H1 (cell line): Measurements from ENCODE around the gene DUSP7. TPM values are rescaled to one million over a fixed set of nuclear protein-coding genes. Genes with fewer than 3 reads are reported as not detected.

ENCODE experiments used
- CTCF ChIA-PET: fragments of 300-600 bp; sonication (Branson Sonifier 250); formaldehyde crosslinking; loops from one replicate; lab custom pipeline; 2021; ENCODE audit not compliant: partially characterized antibody; lab: Charles Lee
- POLR2A ChIA-PET: fragments of 300-600 bp; sonication (Branson Sonifier 250); formaldehyde crosslinking; loops from one replicate; lab custom pipeline; 2021; ENCODE audit warnings: inconsistent platforms; ENCODE audit not compliant: partially characterized antibody; lab: Charles Lee
- DNase-seq, 2 experiments: peaks; one replicate each; pipeline versions ENCODE4 v3.0.0 to v3.0.0-alpha.2; 2010 to 2022; ENCODE audit warnings: low spot score in 2 of 2, low read depth in 1 of 2, mixed read lengths in 1 of 2
- FAIRE-seq: peaks from 2 replicates; lab custom pipeline; 2011; peaks lifted over from hg19 to GRCh38; lab: Jason Lieb, UNC
- H2AFZ ChIP-seq: 2 replicates; pipeline ENCODE4 v1.8.1; 2012; ENCODE audit warnings: low read length, inconsistent platforms
- H2AK5ac ChIP-seq: 2 replicates; pipeline ENCODE4 v1.6.1; 2013; ENCODE audit warnings: low read depth, low read length
- H2BK120ac ChIP-seq: replicated peaks from 2 replicates; pipeline ENCODE3; 2013; ENCODE audit warnings: low read depth, low read length, inconsistent platforms
- H2BK12ac ChIP-seq: 2 replicates; pipeline ENCODE4 v1.6.1; 2013; ENCODE audit warnings: low read depth, low read length
- H2BK15ac ChIP-seq: 2 replicates; pipeline ENCODE4 v1.6.1; 2013; ENCODE audit warnings: low read length
- H2BK20ac ChIP-seq: 2 replicates; pipeline ENCODE4 v1.6.1; 2013; ENCODE audit warnings: low read length
- H2BK5ac ChIP-seq: 2 replicates; pipeline ENCODE4 v1.6.1; 2013; ENCODE audit warnings: low read depth, low read length
- H3K14ac ChIP-seq: 2 replicates; pipeline ENCODE4 v1.6.1; 2013; ENCODE audit warnings: inconsistent platforms; ENCODE audit not compliant: insufficient read length
- H3K18ac ChIP-seq: 2 replicates; pipeline ENCODE4 v1.6.1; 2013; ENCODE audit warnings: low read length; ENCODE audit errors: extremely low read depth
- H3K23ac ChIP-seq: 2 replicates; pipeline ENCODE4 v1.6.1; 2013; ENCODE audit warnings: inconsistent platforms; ENCODE audit not compliant: insufficient read length
- H3K23me2 ChIP-seq: 2 replicates; pipeline ENCODE4 v1.6.1; 2013; ENCODE audit warnings: low read depth, low read length
- H3K27ac ChIP-seq: 2 replicates; pipeline ENCODE4 v1.6.1; 2011; ENCODE audit warnings: low read depth, low read length, inconsistent platforms
- H3K27me3 ChIP-seq, 4 experiments: replicated peaks in 1 of 4; 1 replicate in 1 of 4; 2 replicates in 3 of 4; pipeline versions ENCODE4 v1.6.1 to v1.8.1; 2011 to 2013; ENCODE audit warnings: low read length in 3 of 4, mild to moderate bottlenecking in 3 of 4, inconsistent platforms in 2 of 4, mixed read lengths in 2 of 4, moderate library complexity in 1 of 4; ENCODE audit not compliant: control insufficient read depth in 3 of 4, insufficient read depth in 3 of 4; ENCODE audit errors: extremely low read depth in 1 of 4
- H3K36me3 ChIP-seq, 4 experiments: 2 replicates each; pipeline versions ENCODE4 v1.6.1 to v1.8.1; 2011 to 2013; ENCODE audit warnings: mild to moderate bottlenecking in 4 of 4, low read length in 3 of 4, moderate library complexity in 2 of 4, control low read depth in 1 of 4, inconsistent platforms in 1 of 4; ENCODE audit not compliant: insufficient read depth in 4 of 4, control insufficient read depth in 2 of 4
- H3K4ac ChIP-seq: replicated peaks from 2 replicates; pipeline ENCODE3; 2013; ENCODE audit warnings: low read length, low read depth, mixed read lengths, inconsistent platforms; ENCODE audit not compliant: insufficient read length
- H3K4me1 ChIP-seq, 4 experiments: replicated peaks in 1 of 4; 1 replicate in 1 of 4; 2 replicates in 3 of 4; pipeline versions ENCODE4 v1.6.1 to v1.8.1; 2011 to 2013; ENCODE audit warnings: low read length in 3 of 4, inconsistent platforms in 2 of 4, mixed read lengths in 1 of 4; ENCODE audit not compliant: insufficient read depth in 4 of 4, control insufficient read depth in 3 of 4
- H3K4me2 ChIP-seq, 2 experiments: 2 replicates each; pipeline versions ENCODE4 v1.6.1 to v1.8.1; 2011 to 2013; ENCODE audit warnings: low read depth in 2 of 2, low read length in 2 of 2, control low read depth in 1 of 2, inconsistent platforms in 1 of 2, mild to moderate bottlenecking in 1 of 2; ENCODE audit not compliant: insufficient read depth in 1 of 2
- H3K4me3 ChIP-seq, 4 experiments: fragments of 200-600, 300-600 bp in 1 of 4; sonication (generic), shearing (Covaris generic), sonication (Bioruptor Twin) in 1 of 4; 2 replicates each; pipeline versions ENCODE4 v1.5.1 to v1.8.1; 2011 to 2016; ENCODE audit warnings: low read length in 4 of 4, low read depth in 3 of 4, control low read depth in 2 of 4, inconsistent platforms in 2 of 4, mild to moderate bottlenecking in 2 of 4, mixed read lengths in 1 of 4, moderate library complexity in 1 of 4; ENCODE audit not compliant: insufficient read depth in 2 of 4; ENCODE audit errors: extremely low read depth in 1 of 4
- H3K56ac ChIP-seq: replicated peaks from 2 replicates; pipeline ENCODE3; 2013; ENCODE audit warnings: low read depth, mild to moderate bottlenecking, mixed read lengths, low read length, inconsistent platforms; ENCODE audit not compliant: insufficient read length
- H3K79me1 ChIP-seq: 2 replicates; pipeline ENCODE4 v1.6.1; 2013; ENCODE audit warnings: low read depth, low read length, control low read depth
- H3K79me2 ChIP-seq, 2 experiments: 2 replicates each; pipeline versions ENCODE4 v1.6.1 to v1.8.1; 2012 to 2013; ENCODE audit warnings: low read length in 2 of 2, mild to moderate bottlenecking in 2 of 2, inconsistent platforms in 1 of 2; ENCODE audit not compliant: insufficient read depth in 2 of 2, control insufficient read depth in 1 of 2
- H3K9ac ChIP-seq, 4 experiments: replicated peaks in 1 of 4; 1 replicate in 1 of 4; 2 replicates in 3 of 4; pipeline versions ENCODE4 v1.6.1 to v1.8.1; 2011 to 2013; ENCODE audit warnings: low read depth in 3 of 4, low read length in 3 of 4, control low read depth in 2 of 4, mild to moderate bottlenecking in 2 of 4, moderate library complexity in 2 of 4, inconsistent platforms in 1 of 4; ENCODE audit errors: extremely low read depth in 1 of 4
- H3K9me3 ChIP-seq, 2 experiments: 2 replicates each; pipeline versions ENCODE4 v1.6.1 to v1.8.1; 2012 to 2013; ENCODE audit warnings: mild to moderate bottlenecking in 2 of 2, moderate library complexity in 2 of 2, control low read depth in 1 of 2, inconsistent platforms in 1 of 2, low read depth in 1 of 2, low read length in 1 of 2, mixed read lengths in 1 of 2; ENCODE audit not compliant: insufficient read depth in 2 of 2
- H4K20me1 ChIP-seq, 2 experiments: replicated peaks in 1 of 2; 2 replicates each; pipeline versions ENCODE3 to v1.8.1; 2011 to 2013; ENCODE audit warnings: inconsistent platforms in 2 of 2, low read length in 2 of 2, mild to moderate bottlenecking in 1 of 2; ENCODE audit not compliant: insufficient read depth in 2 of 2, control insufficient read depth in 1 of 2
- H4K5ac ChIP-seq: 2 replicates; pipeline ENCODE4 v1.6.1; 2013; ENCODE audit warnings: low read length, low read depth, mixed read lengths, inconsistent platforms; ENCODE audit not compliant: insufficient read length
- H4K8ac ChIP-seq: 2 replicates; pipeline ENCODE4 v1.8.0; 2013; ENCODE audit warnings: mild to moderate bottlenecking, moderate library complexity, low read length, inconsistent platforms; ENCODE audit not compliant: insufficient read depth; ENCODE audit errors: extremely low read depth
- H4K91ac ChIP-seq: replicated peaks from 2 replicates; pipeline ENCODE3; 2013; ENCODE audit warnings: low read length, mixed read lengths, inconsistent platforms; ENCODE audit not compliant: insufficient read length
- EP300 ChIP-seq, 2 experiments: IDR thresholded peaks; 1 replicate in 1 of 2; 2 replicates in 1 of 2; pipeline ENCODE4 v1.6.1; 2011 to 2012; ENCODE audit warnings: low read depth in 2 of 2, low read length in 2 of 2, mild to moderate bottlenecking in 2 of 2, borderline replicate concordance in 1 of 2, inconsistent platforms in 1 of 2, moderate library complexity in 1 of 2
- GABPA ChIP-seq: IDR thresholded peaks from 2 replicates; pipeline ENCODE4 v1.6.1; 2011; ENCODE audit warnings: mild to moderate bottlenecking, low read length, moderate library complexity, borderline replicate concordance; ENCODE audit not compliant: insufficient read depth
- HDAC6 ChIP-seq: IDR thresholded peaks from one replicate; pipeline ENCODE4 v1.7.1; 2012; ENCODE audit warnings: low read depth, mild to moderate bottlenecking, inconsistent platforms, low read length, moderate library complexity
- KDM1A ChIP-seq: fragments of 200-600, 300-600 bp; sonication (generic); IDR thresholded peaks from 2 replicates; pipeline ENCODE4 v1.7.1; 2016; ENCODE audit warnings: mild to moderate bottlenecking, low read length, borderline replicate concordance
- KDM4A ChIP-seq: IDR thresholded peaks from one replicate; pipeline ENCODE4 v1.7.1; 2012; ENCODE audit warnings: low read depth, mild to moderate bottlenecking, moderate library complexity, low read length, inconsistent platforms; ENCODE audit not compliant: severe bottlenecking
- NANOG ChIP-seq: IDR thresholded peaks from 2 replicates; pipeline ENCODE4 v1.6.1; 2011; ENCODE audit warnings: low read length, low read depth, mild to moderate bottlenecking, inconsistent platforms; ENCODE audit not compliant: insufficient read depth, poor library complexity, severe bottlenecking
- SAP30 ChIP-seq: fragments of 300-600 bp; sonication (generic); IDR thresholded peaks from 2 replicates; pipeline ENCODE4 v1.7.1; 2012; ENCODE audit warnings: low read length, moderate library complexity, mild to moderate bottlenecking, inconsistent platforms; ENCODE audit not compliant: insufficient read depth, insufficient replicate concordance
- SIN3A ChIP-seq, 2 experiments: IDR thresholded peaks in 1 of 2; conservative IDR thresholded peaks in 1 of 2; 2 replicates each; pipeline ENCODE4 v1.6.1; 2011 to 2012; ENCODE audit warnings: low read length in 2 of 2, improper control_type of control experiment in 1 of 2, low read depth in 1 of 2, mild to moderate bottlenecking in 1 of 2
- TAF7 ChIP-seq: optimal IDR thresholded peaks from 2 replicates; pipeline ENCODE3; 2011; ENCODE audit warnings: low read depth, mild to moderate bottlenecking, inconsistent platforms, low read length, moderate library complexity, borderline replicate concordance
- WGBS, 2 experiments: shearing (Covaris generic) in 1 of 2; methylation state at CpG; one replicate each; pipeline versions ENCODE4 v1.1.6 to v1.1.7; 2013 to 2015; ENCODE audit warnings: low lambda C conversion rate in 2 of 2, mixed read lengths in 2 of 2, inconsistent platforms in 1 of 2, low coverage in 1 of 2, missing lambda C conversion rate in 1 of 2; ENCODE audit not compliant: insufficient replicate concordance in 2 of 2, insufficient coverage in 1 of 2, insufficient read length in 1 of 2; ENCODE audit errors: extremely low coverage in 1 of 2, missing lambda C conversion rate in 1 of 2; 5-methylcytosine and 5-hydroxymethylcytosine counted together
- polyA plus RNA-seq, 7 experiments: library from polyadenylated mRNA; depleted of rRNA in 3 of 7; stranded (reverse) in 5 of 7; unstranded in 2 of 7; fragments of >200 nt in 5 of 7; fragments of 200-250 nt in 2 of 7; gene quantifications; 1 replicate in 5 of 7; 2 replicates in 1 of 7; 4 replicates in 1 of 7; pipeline versions ENCODE4 v1.2.1 to v1.2.3, GENCODE V29; 2011 to 2013; ENCODE audit warnings: missing spikeins in 2 of 7, mixed read lengths in 2 of 7
- total RNA-seq: library from RNA; stranded (reverse); fragmentation: NEBNext Ultra II Directional; extraction: Animal tissue kit (Norgen Biotek cat#: 25700); gene quantifications from 2 replicates; pipeline ENCODE4 v1.2.1, GENCODE V29; 2021

Gene DUSP7
- total and polyA plus RNA-seq, 2 of the 8 experiments (the other 6 are each of a cell fraction or from before 2014, with no cell fraction given): 19.4 to 24.9 TPM

GRCh38 chr3:52020796-52021195, 35.6 kb downstream of the DUSP7 start:
- no peak for DNase-seq
- ChIA-PET CTCF (interaction anchor here (1.1 to 24.7 kb wide), 5 partner anchors 8 to 102 kb away, joined by 3 to 984 read pairs (median 21); partner anchors contain the start of gene DUSP7), POLR2A (interaction anchor here (1.5 to 1.9 kb wide), 3 partner anchors 16 to 25 kb away, joined by 4 read pairs; partner anchors contain the start of gene RPL29)
- no peak overlapping the region for H2BK12ac ChIP-seq
- H3K9me3 ChIP-seq: no peaks in the 10 kb centered on the region
- no peak overlapping the region for H3K9ac ChIP-seq
- H3K36me3 ChIP-seq: no peaks in the 10 kb centered on the region
- no peak overlapping the region for H2BK120ac ChIP-seq
- H3K23ac ChIP-seq: no peak overlapping the region
- peaks cover 1% of the 10 kb centered on the region; the same call in 1 of the 2 replicates for H3K23me2 ChIP-seq
- H2BK20ac ChIP-seq: no peak overlapping the region
- no peak overlapping the region for H2BK15ac ChIP-seq
- no peak overlapping the region for H3K4ac ChIP-seq
- no peak overlapping the region for H2AK5ac ChIP-seq
- H3K79me2 ChIP-seq: no peaks in the 10 kb centered on the region
- H4K8ac ChIP-seq: no peak overlapping the region
- no peak overlapping the region for H4K5ac ChIP-seq
- H3K4me2 ChIP-seq: no peak overlapping the region
- H3K4me1 ChIP-seq: peaks cover 0 to 5% (median 2%) of the 10 kb centered on the region in 4 experiments; a peak in 4 of 7 replicates
- no peak overlapping the region for H3K4me3 ChIP-seq
- H2AFZ ChIP-seq: no peak overlapping the region
- H3K18ac ChIP-seq: no peak overlapping the region
- no peak overlapping the region for H4K91ac ChIP-seq
- no peaks in the 10 kb centered on the region for H3K79me1 ChIP-seq
- H3K27ac ChIP-seq: no peak overlapping the region
- H3K27me3 ChIP-seq: no peaks in the 10 kb centered on the region
- H4K20me1 ChIP-seq: no peaks in the 10 kb centered on the region
- H2BK5ac ChIP-seq: no peak overlapping the region
- H3K14ac ChIP-seq: no peak overlapping the region
- no peak overlapping the region for H3K56ac ChIP-seq
- no peak for FAIRE-seq
- 93% methylated on average over 7 of the region's 7 CpGs; no CpG with 5 or more reads in 1 of the 2 experiments for WGBS, 2 experiments
- TF ChIP-seq TAF7 (no peak), KDM1A (no peak), GABPA (no peak), EP300 (IDR thresholded peaks at IDR 0.05; ENCODE audit: borderline replicate concordance in 1 of 2, low read depth in 2 of 2, low read length in 2 of 2) (no peak), SAP30 (no peak), KDM4A (no peak), SIN3A (conservative IDR thresholded peaks at IDR 0.05 in 1 of 2, IDR thresholded peaks at IDR 0.05 in 1 of 2; ENCODE audit: low read depth in 1 of 2, low read length in 2 of 2) (no peak), HDAC6 (no peak), NANOG (no peak)
